ENCODE data around the gene EXOC3L1. TPM values are rescaled to one million over a fixed set of nuclear protein-coding genes. Genes with fewer than 3 reads are reported as not detected.

EXOC3L1 gene
- total RNA-seq, 1 experiment from 2014 or later, result not detected

GRCh38 chr16:67144943-67145342 lies 45.0 kb downstream of the EXOC3L1 start:
- ChIA-PET POLR2A (ENCODE audit: unreplicated experiment) (no interaction called here), CTCF (no interaction called here)
- Histone ChIP-seq H3K36me3 (ENCODE audit: low read depth) (no peaks in the 10 kb centered on the region; the same call in 1 of the 2 replicates), H3K9me3 (ENCODE audit: insufficient read depth, low read depth) (no peaks in the 10 kb centered on the region), H3F3A (ENCODE audit: insufficient read depth, low read depth) (peaks cover 17% of the 10 kb centered on the region), H3K27ac (no peak overlapping the region), H3K9me2 (ENCODE audit: insufficient read depth) (no peaks in the 10 kb centered on the region), H3K4me2 (no peak overlapping the region), H3K4me1 (replicated peaks; ENCODE audit: insufficient read depth) (no peaks in the 10 kb centered on the region), H3K4me3 (no peak overlapping the region), H2AFZ (no peak overlapping the region), H4K20me1 (ENCODE audit: insufficient read depth) (no peaks in the 10 kb centered on the region), H3K27me3 (ENCODE audit: insufficient read depth, low read depth) (no peaks in the 10 kb centered on the region), H3K79me2 (ENCODE audit: low read depth) (no peaks in the 10 kb centered on the region)
- DNase-seq, result no peak
- TF ChIP-seq CTCF (conservative IDR thresholded peaks at IDR 0.05), result no peak
- no peak for TF ChIP-seq EZH2 (IDR thresholded peaks at IDR 0.05; ENCODE audit: low read depth)
- BruUV-seq (replicated peaks), result no TSS peak
- intact Hi-C loops (cut with micrococcal nuclease; ENCODE audit: unreplicated experiment), result no loop called here

- ChIA-PET POLR2A (ENCODE audit: unreplicated experiment) (no interaction called here), CTCF (no interaction called here)
- Histone ChIP-seq H3K4me3 (no peak overlapping the region), H3K27me3 (ENCODE audit: insufficient read depth, low read depth) (no peaks in the 10 kb centered on the region), H3F3A (ENCODE audit: insufficient read depth, low read depth) (peaks cover under 1% of the 10 kb centered on the region; the same call in 1 of the 2 replicates), H3K4me2 (no peak overlapping the region), H3K36me3 (ENCODE audit: low read depth) (peaks cover 1% of the 10 kb centered on the region; the same call in 1 of the 2 replicates), H3K27ac (no peak overlapping the region), H3K9me3 (ENCODE audit: insufficient read depth, low read depth) (no peaks in the 10 kb centered on the region), H3K9me2 (ENCODE audit: insufficient read depth) (no peaks in the 10 kb centered on the region), H3K4me1 (replicated peaks; ENCODE audit: insufficient read depth) (no peaks in the 10 kb centered on the region), H2AFZ (no peak overlapping the region), H3K79me2 (ENCODE audit: low read depth) (no peaks in the 10 kb centered on the region), H4K20me1 (ENCODE audit: insufficient read depth) (no peaks in the 10 kb centered on the region)
- BruUV-seq (replicated peaks), result no TSS peak
- no peak for DNase-seq
- TF ChIP-seq CTCF (conservative IDR thresholded peaks at IDR 0.05) (no peak), EZH2 (IDR thresholded peaks at IDR 0.05; ENCODE audit: low read depth) (no peak)
- intact Hi-C loops (cut with micrococcal nuclease; ENCODE audit: unreplicated experiment), result no loop called here
These were observed 47.6 kb downstream of the EXOC3L1 start for GRCh38 chr16:67142342-67142741.

GRCh38 chr16:67141391-67141790 lies 48.5 kb downstream of the EXOC3L1 start:
- CTCF ChIA-PET, result no interaction called here
- Histone ChIP-seq H3K4me3 (no peak overlapping the region), H3F3A (ENCODE audit: insufficient read depth, low read depth) (no peaks in the 10 kb centered on the region), H3K36me3 (ENCODE audit: low read depth) (peaks cover 5% of the 10 kb centered on the region; the same call in 1 of the 2 replicates), H3K27me3 (ENCODE audit: insufficient read depth, low read depth) (no peaks in the 10 kb centered on the region), H3K4me1 (replicated peaks; ENCODE audit: insufficient read depth) (no peaks in the 10 kb centered on the region), H3K9me3 (ENCODE audit: insufficient read depth, low read depth) (no peaks in the 10 kb centered on the region), H4K20me1 (ENCODE audit: insufficient read depth) (no peaks in the 10 kb centered on the region), H3K79me2 (ENCODE audit: low read depth) (no peaks in the 10 kb centered on the region), H2AFZ (no peak overlapping the region), H3K9me2 (ENCODE audit: insufficient read depth) (no peaks in the 10 kb centered on the region), H3K4me2 (no peak overlapping the region), H3K27ac (no peak overlapping the region)
- intact Hi-C loops (cut with micrococcal nuclease; ENCODE audit: unreplicated experiment), result no loop called here
- no peak for TF ChIP-seq CTCF (conservative IDR thresholded peaks at IDR 0.05)
- TF ChIP-seq EZH2 (IDR thresholded peaks at IDR 0.05; ENCODE audit: low read depth), result no peak
- no TSS peak for BruUV-seq (replicated peaks)
- POLR2A ChIA-PET (ENCODE audit: unreplicated experiment), result no interaction called here
- DNase-seq, result no peak

Data from PC-9 (cell line).